Body of pancreas (tissue), 4 donors: ENCODE results near the gene MYB.

Source experiments
- CTCF ChIP-seq, 7 experiments: fragments of 450-650 bp in 4 of 7; fragments of 200-600 bp in 3 of 7; sonication (generic) in 3 of 7; IDR thresholded peaks; one replicate each; pipeline ENCODE4 v1.5.1; 2016 to 2019; ENCODE audit warnings: antibody characterized with exemption in 7 of 7
- POLR2A ChIP-seq, 3 donors: fragments of 450-650 bp; IDR thresholded peaks; one replicate each; pipeline ENCODE4 v1.6.1; 2016; ENCODE audit warnings: antibody characterized with exemption in 3 of 3, mild to moderate bottlenecking in 2 of 3

GRCh38 chr6:135188718-135189117 is 7.6 kb downstream of the MYB start:
- TF ChIP-seq CTCF (IDR thresholded peaks at IDR 0.05) (no peak), POLR2A (IDR thresholded peaks at IDR 0.05) (no peak)
